ENCODE measurements around the gene GNG7.

GRCh38 chr19:2469102-2469914, 233.2 kb downstream of the GNG7 start:
- TF ChIP-seq CTCF (IDR thresholded peaks at IDR 0.05; ENCODE audit: low read depth, low read length) (0 out of 2 replicates have a peak, but pooled peaks have one; percentile 4), EZH2phosphoT487 (IDR thresholded peaks at IDR 0.05; ENCODE audit: low read depth) (no peak)
